H9 (cell line): Measurements from ENCODE around the gene PELI2. TPM values are rescaled to one million over a fixed set of nuclear protein-coding genes. Genes with fewer than 3 reads are reported as not detected.

Experiments used
- DNase-seq: peaks from one replicate; pipeline ENCODE4 v3.0.0-alpha.2; 2017
- H2AFZ ChIP-seq: one replicate; pipeline ENCODE4 v1.6.1; 2013; ENCODE audit warnings: mild to moderate bottlenecking, low read length, control low read depth, moderate library complexity
- H2AK5ac ChIP-seq: 2 replicates; pipeline ENCODE4 v1.6.1; 2013; ENCODE audit warnings: low read length, control low read depth, mixed read lengths; ENCODE audit not compliant: insufficient read length
- H2BK120ac ChIP-seq: one replicate; pipeline ENCODE4 v1.6.1; 2013; ENCODE audit warnings: low read depth, mild to moderate bottlenecking, low read length, control low read depth, inconsistent platforms; ENCODE audit not compliant: poor library complexity, severe bottlenecking
- H2BK12ac ChIP-seq: 2 replicates; pipeline ENCODE4 v1.6.1; 2013; ENCODE audit warnings: low read length, control low read depth, mixed read lengths, low read depth; ENCODE audit not compliant: insufficient read length
- H2BK15ac ChIP-seq: 2 replicates; pipeline ENCODE4 v1.6.1; 2013; ENCODE audit warnings: low read depth, low read length, control low read depth
- H2BK20ac ChIP-seq: one replicate; pipeline ENCODE4 v1.6.1; 2013; ENCODE audit warnings: low read depth, mild to moderate bottlenecking, low read length, control low read depth, inconsistent platforms; ENCODE audit not compliant: poor library complexity, severe bottlenecking
- H2BK5ac ChIP-seq: 2 replicates; pipeline ENCODE4 v1.6.1; 2013; ENCODE audit warnings: low read length, control low read depth, mixed read lengths; ENCODE audit not compliant: insufficient read length
- H3K14ac ChIP-seq: 2 replicates; pipeline ENCODE4 v1.6.1; 2013; ENCODE audit warnings: low read length, control low read depth; ENCODE audit not compliant: insufficient read depth
- H3K18ac ChIP-seq: 2 replicates; pipeline ENCODE4 v1.6.1; 2013; ENCODE audit warnings: low read depth, mild to moderate bottlenecking, mixed read lengths, low read length, control low read depth; ENCODE audit not compliant: insufficient read length
- H3K23ac ChIP-seq: 2 replicates; pipeline ENCODE4 v1.6.1; 2013; ENCODE audit warnings: low read length, control low read depth, mixed read lengths, low read depth; ENCODE audit not compliant: insufficient read length
- H3K23me2 ChIP-seq: 2 replicates; pipeline ENCODE4 v1.6.1; 2013; ENCODE audit warnings: low read depth, mild to moderate bottlenecking, mixed read lengths, low read length, control low read depth; ENCODE audit not compliant: insufficient read length, poor library complexity, severe bottlenecking
- H3K27ac ChIP-seq: 2 replicates; pipeline ENCODE4 v1.5.1; 2013; ENCODE audit warnings: low read length, control low read depth, mixed read lengths, low read depth; ENCODE audit not compliant: insufficient read length
- H3K27me3 ChIP-seq: 2 replicates; pipeline ENCODE4 v1.6.1; 2013; ENCODE audit warnings: low read length, control low read depth, inconsistent platforms; ENCODE audit not compliant: insufficient read depth
- H3K4ac ChIP-seq: 2 replicates; pipeline ENCODE4 v1.6.1; 2013; ENCODE audit warnings: low read depth, mild to moderate bottlenecking, control low read depth, inconsistent platforms, low read length, moderate library complexity
- H3K4me1 ChIP-seq: 2 replicates; pipeline ENCODE4 v1.6.1; 2013; ENCODE audit warnings: low read length, control low read depth, inconsistent platforms; ENCODE audit not compliant: insufficient read depth
- H3K4me2 ChIP-seq: 2 replicates; pipeline ENCODE4 v1.6.1; 2013; ENCODE audit warnings: low read length, control low read depth, mixed read lengths; ENCODE audit not compliant: insufficient read length, insufficient read depth
- H3K56ac ChIP-seq: 2 replicates; pipeline ENCODE4 v1.6.1; 2013; ENCODE audit warnings: low read depth, mild to moderate bottlenecking, mixed read lengths, low read length, control low read depth; ENCODE audit not compliant: insufficient read length
- H3K79me1 ChIP-seq: 2 replicates; pipeline ENCODE4 v1.6.1; 2013; ENCODE audit warnings: low read depth, mild to moderate bottlenecking, moderate library complexity, low read length, control low read depth, inconsistent platforms; ENCODE audit not compliant: insufficient read depth, poor library complexity, severe bottlenecking
- H3K79me2 ChIP-seq: 2 replicates; pipeline ENCODE4 v1.6.1; 2013; ENCODE audit warnings: low read length, control low read depth, inconsistent platforms; ENCODE audit not compliant: insufficient read depth
- H3K9ac ChIP-seq: 2 replicates; pipeline ENCODE4 v1.6.1; 2013; ENCODE audit warnings: low read length, control low read depth, mixed read lengths; ENCODE audit not compliant: insufficient read length; ENCODE audit errors: extremely low read depth
- H3K9me3 ChIP-seq: one replicate; pipeline ENCODE4 v1.6.1; 2013; ENCODE audit warnings: low read depth, low read length, inconsistent platforms; ENCODE audit not compliant: control insufficient read depth
- H3T11ph ChIP-seq: one replicate; pipeline ENCODE4 v1.6.1; 2013; ENCODE audit warnings: mild to moderate bottlenecking, low read length, control low read depth, inconsistent platforms
- H4K20me1 ChIP-seq: one replicate; pipeline ENCODE4 v1.6.1; 2013; ENCODE audit not compliant: control insufficient read depth, insufficient read length, insufficient read depth
- H4K5ac ChIP-seq: 2 replicates; pipeline ENCODE4 v1.6.1; 2013; ENCODE audit warnings: low read depth, mild to moderate bottlenecking, mixed read lengths, low read length, control low read depth; ENCODE audit not compliant: insufficient read length
- H4K8ac ChIP-seq: replicated peaks from 2 replicates; pipeline ENCODE4 v1.6.1; 2013; ENCODE audit warnings: low read length, control low read depth, mixed read lengths, low read depth; ENCODE audit not compliant: insufficient read length
- H4K91ac ChIP-seq: 2 replicates; pipeline ENCODE4 v1.6.1; 2013; ENCODE audit warnings: low read depth, mild to moderate bottlenecking, moderate library complexity, mixed read lengths, low read length, control low read depth; ENCODE audit not compliant: insufficient read length
- H3K27ac Mint-ChIP-seq, 3 experiments: 2 replicates in 2 of 3; 3 replicates in 1 of 3; pipeline ENCODE4 v1.8.0; 2020 to 2021; ENCODE audit warnings: mixed read lengths in 3 of 3, mild to moderate bottlenecking in 1 of 3, moderate library complexity in 1 of 3
- H3K27me3 Mint-ChIP-seq: 2 replicates; pipeline ENCODE4 v1.8.0; 2021; ENCODE audit warnings: low read depth, mild to moderate bottlenecking, moderate library complexity, mixed read lengths
- H3K36me3 Mint-ChIP-seq, 3 experiments: 2 replicates in 2 of 3; 3 replicates in 1 of 3; pipeline ENCODE4 v1.8.0; 2020 to 2021; ENCODE audit warnings: low read depth in 3 of 3, mixed read lengths in 3 of 3; ENCODE audit not compliant: insufficient read depth in 1 of 3
- H3K4me1 Mint-ChIP-seq, 2 experiments: 2 replicates each; pipeline ENCODE4 v1.8.0; 2020; ENCODE audit warnings: mixed read lengths in 2 of 2
- H3K4me3 Mint-ChIP-seq, 2 experiments: 2 replicates in 1 of 2; 3 replicates in 1 of 2; pipeline ENCODE4 v1.8.0; 2020 to 2021; ENCODE audit warnings: mild to moderate bottlenecking in 2 of 2, mixed read lengths in 2 of 2, moderate library complexity in 1 of 2
- H3K9me3 Mint-ChIP-seq, 2 experiments: 2 replicates in 1 of 2; 3 replicates in 1 of 2; pipeline ENCODE4 v1.8.0; 2020; ENCODE audit warnings: mild to moderate bottlenecking in 2 of 2, mixed read lengths in 2 of 2, moderate library complexity in 1 of 2
- CTCF ChIP-seq: fragments of 200-600 bp; sonication (generic); conservative IDR thresholded peaks from 3 replicates; pipeline ENCODE4 v1.8.0; 2021; ENCODE audit warnings: antibody characterized with exemption, mild to moderate bottlenecking
- WGBS: extraction: QIAGEN DNeasy Blood & Tissue Kit; methylation state at CpG from one replicate; pipeline ENCODE4 v1.1.7; 2013; ENCODE audit warnings: missing lambda C conversion rate, low lambda C conversion rate, mixed read lengths; ENCODE audit not compliant: insufficient read length; ENCODE audit errors: extremely low coverage; 5-methylcytosine and 5-hydroxymethylcytosine counted together
- total RNA-seq: library from RNA; stranded (reverse); gene quantifications from 2 replicates; pipeline ENCODE4 v1.2.1, GENCODE V29; 2021

The PELI2 gene
- total RNA-seq, 1 experiment from 2014 or later = 18.0 TPM

GRCh38 chr14:56261046-56261445 is 142.8 kb downstream of the PELI2 start:
- H3K27ac Mint-ChIP-seq = no peak overlapping the region
- no peak for TF ChIP-seq CTCF
- Histone ChIP-seq H4K20me1 (no peaks in the 10 kb centered on the region), H3K18ac (no peak overlapping the region), H3K9ac (no peak overlapping the region), H2BK20ac (no peak overlapping the region), H3K4me2 (no peak overlapping the region), H3K27ac (no peak overlapping the region), H2BK5ac (no peak overlapping the region), H3K14ac (no peak overlapping the region), H3K56ac (no peak overlapping the region), H2BK15ac (no peak overlapping the region), H3K9me3 (no peaks in the 10 kb centered on the region), H2BK120ac (no peak overlapping the region), H3K79me2 (no peaks in the 10 kb centered on the region), H4K8ac (no peak overlapping the region), H2AK5ac (no peak overlapping the region), H2BK12ac (no peak overlapping the region), H3K4ac (no peak overlapping the region), H4K5ac (no peak overlapping the region), H3K79me1 (no peaks in the 10 kb centered on the region), H3T11ph (no peak overlapping the region), H2AFZ (no peak overlapping the region), H3K23ac (no peak overlapping the region), H4K91ac (no peak overlapping the region), H3K27me3 (no peaks in the 10 kb centered on the region), H3K4me1 (no peaks in the 10 kb centered on the region), H3K23me2 (no peaks in the 10 kb centered on the region)
- peaks cover 6 to 8% of the 10 kb centered on the region in 2 experiments for H3K9me3 Mint-ChIP-seq
- no peaks in the 10 kb centered on the region for H3K4me1 Mint-ChIP-seq
- WGBS = no CpG with 5 or more reads among the region's 4 CpGs
- H3K4me3 Mint-ChIP-seq = no peak overlapping the region
- DNase-seq = no peak
- H3K27me3 Mint-ChIP-seq = no peaks in the 10 kb centered on the region
- H3K36me3 Mint-ChIP-seq = peaks cover 5 to 12% (median 7%) of the 10 kb centered on the region in 3 experiments
